Trophoblast cell (in vitro differentiated cells and primary cell): ENCODE data around the gene SPRYD7.
"Not testable (repeated sequence)": the region's sequence is repeated elsewhere in the genome, so short reads cannot be mapped to it uniquely, and the experiment has no call there.

Experiments
- DNase-seq, 2 donors: peaks; one replicate each; pipeline ENCODE4 v3.0.0-alpha.2; 2016
- H2AFZ ChIP-seq: 2 replicates; pipeline ENCODE4 v1.6.1; 2013; ENCODE audit warnings: low read length, moderate library complexity, mild to moderate bottlenecking; ENCODE audit not compliant: insufficient read depth, poor library complexity
- H2AK5ac ChIP-seq: 2 replicates; pipeline ENCODE4 v1.6.1; 2013; ENCODE audit warnings: mild to moderate bottlenecking, low read length
- H2BK120ac ChIP-seq: 2 replicates; pipeline ENCODE4 v1.6.1; 2013; ENCODE audit warnings: low read length, mild to moderate bottlenecking, moderate library complexity; ENCODE audit not compliant: insufficient read depth, poor library complexity
- H2BK12ac ChIP-seq: 2 replicates; pipeline ENCODE4 v1.6.1; 2013; ENCODE audit warnings: mild to moderate bottlenecking, low read length, moderate library complexity
- H2BK5ac ChIP-seq: 2 replicates; pipeline ENCODE4 v1.6.1; 2013; ENCODE audit warnings: low read length, low read depth, moderate library complexity, mild to moderate bottlenecking; ENCODE audit not compliant: poor library complexity
- H3K14ac ChIP-seq: 2 replicates; pipeline ENCODE4 v1.6.1; 2013; ENCODE audit warnings: mild to moderate bottlenecking, low read length
- H3K18ac ChIP-seq: 2 replicates; pipeline ENCODE4 v1.6.1; 2013; ENCODE audit warnings: mild to moderate bottlenecking, low read length
- H3K23ac ChIP-seq: 2 replicates; pipeline ENCODE4 v1.6.1; 2013; ENCODE audit warnings: low read length
- H3K27ac ChIP-seq: 2 replicates; pipeline ENCODE4 v1.5.1; 2013; ENCODE audit warnings: low read depth, mild to moderate bottlenecking, inconsistent platforms, low read length, moderate library complexity
- H3K27me3 ChIP-seq: 2 replicates; pipeline ENCODE4 v1.6.1; 2013; ENCODE audit warnings: inconsistent platforms, mild to moderate bottlenecking, low read length, moderate library complexity; ENCODE audit not compliant: insufficient read depth
- H3K36me3 ChIP-seq, 2 experiments: 1 replicate in 1 of 2; 2 replicates in 1 of 2; pipeline ENCODE4 v1.6.1; 2013; ENCODE audit warnings: low read length in 2 of 2, mild to moderate bottlenecking in 2 of 2, moderate library complexity in 1 of 2; ENCODE audit not compliant: insufficient read depth in 2 of 2, control insufficient read depth in 1 of 2
- H3K4ac ChIP-seq: 2 replicates; pipeline ENCODE4 v1.6.1; 2013; ENCODE audit warnings: low read depth, mild to moderate bottlenecking, low read length, moderate library complexity
- H3K4me1 ChIP-seq, 2 experiments: 1 replicate in 1 of 2; 2 replicates in 1 of 2; pipeline ENCODE4 v1.6.1; 2013; ENCODE audit warnings: low read length in 2 of 2, mild to moderate bottlenecking in 2 of 2, moderate library complexity in 1 of 2; ENCODE audit not compliant: insufficient read depth in 2 of 2, control insufficient read depth in 1 of 2
- H3K4me2 ChIP-seq: 2 replicates; pipeline ENCODE4 v1.6.1; 2013; ENCODE audit warnings: inconsistent platforms, mild to moderate bottlenecking, low read length, moderate library complexity
- H3K4me3 ChIP-seq: 2 replicates; pipeline ENCODE4 v1.5.1; 2013; ENCODE audit warnings: mild to moderate bottlenecking, low read depth, low read length, inconsistent platforms
- H3K79me1 ChIP-seq: one replicate; pipeline ENCODE4 v1.6.1; 2013; ENCODE audit warnings: low read length
- H3K79me2 ChIP-seq: 2 replicates; pipeline ENCODE4 v1.6.1; 2013; ENCODE audit warnings: low read length, mild to moderate bottlenecking; ENCODE audit not compliant: control insufficient read depth, insufficient read depth, poor library complexity
- H3K9ac ChIP-seq: 2 replicates; pipeline ENCODE4 v1.6.1; 2013; ENCODE audit warnings: mild to moderate bottlenecking, low read length
- H3K9me3 ChIP-seq: 2 replicates; pipeline ENCODE4 v1.6.1; 2013; ENCODE audit warnings: low read depth, mild to moderate bottlenecking, control low read depth, inconsistent platforms, low read length; ENCODE audit not compliant: insufficient read depth
- H4K12ac ChIP-seq: 2 replicates; pipeline ENCODE4 v1.6.1; 2013; ENCODE audit warnings: low read depth, mild to moderate bottlenecking, low read length, moderate library complexity
- H4K8ac ChIP-seq: 2 replicates; pipeline ENCODE4 v1.6.1; 2013; ENCODE audit warnings: low read depth, mild to moderate bottlenecking, low read length, moderate library complexity
- H4K91ac ChIP-seq: one replicate; pipeline ENCODE4 v1.6.1; 2013; ENCODE audit warnings: low read depth, mild to moderate bottlenecking, low read length, moderate library complexity
- WGBS: extraction: QIAGEN DNeasy Blood & Tissue Kit; methylation state at CpG from one replicate; pipeline ENCODE4 v1.1.7; 2013; ENCODE audit warnings: missing lambda C conversion rate; ENCODE audit not compliant: insufficient read length, insufficient coverage; ENCODE audit errors: extremely low coverage; 5-methylcytosine and 5-hydroxymethylcytosine counted together

Gene SPRYD7

DNA sequence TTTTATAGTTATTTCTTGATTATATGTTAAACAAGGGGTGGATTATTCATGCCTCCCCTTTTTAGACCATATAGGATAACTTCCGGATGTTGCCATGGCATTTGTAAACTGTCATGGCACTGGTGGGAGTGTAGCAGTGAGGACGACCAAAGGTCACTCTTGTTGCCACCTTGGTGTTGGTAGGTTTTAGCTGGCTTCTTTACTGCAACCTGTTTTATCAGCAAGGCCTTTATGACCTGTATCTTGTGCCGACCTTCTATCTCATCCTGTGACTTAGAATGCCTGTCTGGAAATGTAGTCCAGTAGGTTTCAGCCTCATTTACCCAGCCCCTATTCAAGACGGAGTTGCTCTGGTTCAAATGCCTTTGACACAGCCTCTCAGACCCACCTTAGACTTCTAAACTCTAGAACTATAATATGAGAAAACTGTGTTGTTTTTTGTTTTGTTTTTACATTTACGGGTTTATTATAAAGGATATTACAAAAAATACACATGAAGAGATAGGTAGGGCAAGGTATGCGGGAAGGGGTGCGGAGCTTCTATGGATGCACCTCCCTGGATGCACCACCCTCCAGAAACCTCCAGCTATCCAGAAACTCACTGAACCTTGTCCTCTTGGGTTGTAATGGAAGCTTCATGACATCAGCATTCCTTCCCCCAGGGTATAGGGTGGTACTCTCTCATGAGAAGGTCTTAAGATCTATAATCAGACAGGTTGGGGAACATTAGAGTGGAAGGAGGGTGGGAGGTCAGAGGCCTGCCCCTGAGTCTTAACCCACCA is 15.8 kb upstream of the SPRYD7 start:
- Histone ChIP-seq H3K36me3 (no peaks in the 10 kb centered on the region), H3K9ac (no peak overlapping the region), H2BK12ac (no peak overlapping the region), H3K18ac (no peak overlapping the region), H3K9me3 (no peaks in the 10 kb centered on the region), H3K4me1 (peaks cover 2% of the 10 kb centered on the region in 2 experiments), H3K4me3 (no peak overlapping the region), H3K79me2 (no peaks in the 10 kb centered on the region), H2AFZ (no peak overlapping the region), H3K14ac (no peak overlapping the region), H4K12ac (no peak overlapping the region), H2AK5ac (no peak overlapping the region), H4K91ac (peak overlapping the region; percentile 28), H3K23ac (no peak overlapping the region), H2BK120ac (no peak overlapping the region), H3K4me2 (no peak overlapping the region), H3K27ac (peak overlapping the region; percentile 54), H3K27me3 (no peaks in the 10 kb centered on the region), H3K4ac (no peak overlapping the region), H4K8ac (no peak overlapping the region), H3K79me1 (peaks cover 10% of the 10 kb centered on the region), H2BK5ac (peak overlapping the region; percentile 6)
- no CpG with 5 or more reads among the region's 7 CpGs for WGBS
- DNase-seq, result peak; percentile 32 to 50

DNA sequence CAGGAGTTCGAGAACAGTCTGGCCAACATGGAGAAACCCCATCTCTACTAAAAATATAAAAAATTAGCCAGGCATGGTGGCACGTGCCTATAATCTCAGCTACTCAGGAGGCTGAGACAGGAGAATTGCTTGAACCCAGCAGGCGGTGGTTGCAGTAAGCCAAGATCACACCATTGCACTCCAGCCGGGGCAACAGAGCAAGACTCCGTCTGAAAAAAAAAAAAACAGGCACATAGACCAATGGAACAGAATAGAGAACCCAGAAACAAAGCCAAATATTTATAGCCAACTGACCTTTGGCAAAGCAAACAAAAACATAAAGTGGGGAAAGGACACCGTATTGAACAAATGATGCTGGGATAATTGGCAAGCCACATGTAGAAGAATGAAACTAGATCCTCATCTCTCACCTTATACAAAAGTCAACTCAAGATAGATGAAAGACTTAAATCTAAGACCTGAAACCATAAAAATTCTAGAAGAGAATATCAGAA is 12.7 kb upstream of the SPRYD7 start:
- not testable (repeated sequence) for H4K12ac ChIP-seq, H3K79me2 ChIP-seq, H3K23ac ChIP-seq, H3K27ac ChIP-seq, H3K14ac ChIP-seq, H3K79me1 ChIP-seq, H3K4me3 ChIP-seq, H4K91ac ChIP-seq, H3K36me3 ChIP-seq, H3K4me2 ChIP-seq, H3K27me3 ChIP-seq, DNase-seq, H3K4ac ChIP-seq, H2BK5ac ChIP-seq, H3K9me3 ChIP-seq, H2BK120ac ChIP-seq, H3K9ac ChIP-seq, H3K18ac ChIP-seq, H3K4me1 ChIP-seq, H4K8ac ChIP-seq, H2AFZ ChIP-seq, H2BK12ac ChIP-seq, H2AK5ac ChIP-seq
- WGBS, result no CpG with 5 or more reads among the region's 6 CpGs

DNA sequence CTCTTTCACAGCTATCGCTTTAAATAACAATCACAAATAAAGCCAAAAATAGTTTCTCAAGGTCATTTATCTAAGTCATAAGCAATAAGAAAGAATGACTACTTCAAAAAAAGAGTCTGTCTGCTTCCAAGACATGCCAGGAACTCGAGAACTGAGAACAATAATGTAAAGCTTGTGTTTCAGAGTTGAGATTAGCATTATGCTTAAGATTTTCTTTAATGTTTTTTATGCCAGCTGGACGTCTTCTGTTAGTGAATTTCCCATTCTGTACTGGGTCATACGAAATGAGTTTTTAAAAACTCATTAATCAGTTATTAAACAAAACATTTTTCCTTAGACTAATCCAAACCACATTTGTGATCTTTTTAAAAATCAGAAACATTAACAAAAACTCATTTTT is 3.2 kb upstream of the SPRYD7 start:
- no peak overlapping the region for H2AFZ ChIP-seq
- no peak overlapping the region for H3K4ac ChIP-seq
- H2BK12ac ChIP-seq, result no peak overlapping the region
- no peaks in the 10 kb centered on the region for H3K27me3 ChIP-seq
- no peaks in the 10 kb centered on the region for H3K4me1 ChIP-seq
- H3K4me2 ChIP-seq, result no peak overlapping the region
- no peak overlapping the region for H4K91ac ChIP-seq
- no peaks in the 10 kb centered on the region for H3K36me3 ChIP-seq
- DNase-seq, result no peak
- no peak overlapping the region for H2BK5ac ChIP-seq
- H3K18ac ChIP-seq, result no peak overlapping the region
- H3K27ac ChIP-seq, result no peak overlapping the region
- no peak overlapping the region for H3K23ac ChIP-seq
- H3K9ac ChIP-seq, result no peak overlapping the region
- H3K9me3 ChIP-seq, result no peaks in the 10 kb centered on the region
- peaks cover 5% of the 10 kb centered on the region for H3K79me1 ChIP-seq
- no peak overlapping the region for H2AK5ac ChIP-seq
- H3K4me3 ChIP-seq, result no peak overlapping the region
- no peak overlapping the region for H4K8ac ChIP-seq
- no CpG with 5 or more reads among the region's 4 CpGs for WGBS
- H2BK120ac ChIP-seq, result no peak overlapping the region
- H3K79me2 ChIP-seq, result peaks cover 3% of the 10 kb centered on the region
- H4K12ac ChIP-seq, result no peak overlapping the region
- H3K14ac ChIP-seq, result no peak overlapping the region

DNA sequence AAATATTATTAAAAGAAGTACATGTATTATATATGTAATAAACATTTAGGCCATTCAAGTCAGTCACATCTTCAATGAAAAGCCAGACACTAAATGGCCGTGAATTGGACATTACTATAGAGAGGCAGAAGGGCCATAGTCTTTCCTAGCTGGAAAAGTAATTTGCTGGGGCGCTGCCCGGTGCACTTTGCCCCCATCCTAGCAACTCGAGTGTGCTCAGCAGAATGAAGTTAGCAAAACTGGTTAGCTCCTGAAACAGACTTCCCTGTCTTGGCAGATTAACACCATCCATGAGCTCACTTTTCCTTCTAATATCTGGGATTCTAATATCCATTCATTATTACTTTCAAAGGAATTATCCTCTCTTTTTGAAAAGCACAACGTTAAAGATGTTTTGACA is 2.8 kb upstream of the SPRYD7 start:
- WGBS, result no CpG with 5 or more reads among the region's 5 CpGs
- peaks cover 3% of the 10 kb centered on the region for H3K79me2 ChIP-seq
- H4K12ac ChIP-seq, result no peak overlapping the region

More for the DNA sequence above, 2.8 kb upstream of the SPRYD7 start:
- Histone ChIP-seq H3K9me3 (no peaks in the 10 kb centered on the region), H3K4me2 (no peak overlapping the region), H3K23ac (no peak overlapping the region), H2BK120ac (no peak overlapping the region), H3K27ac (no peak overlapping the region), H3K27me3 (no peaks in the 10 kb centered on the region), H3K9ac (no peak overlapping the region), H3K79me1 (peaks cover 5% of the 10 kb centered on the region), H3K4ac (no peak overlapping the region), H2BK12ac (no peak overlapping the region), H4K91ac (no peak overlapping the region), H3K18ac (no peak overlapping the region), H2AFZ (no peak overlapping the region), H2AK5ac (no peak overlapping the region), H2BK5ac (no peak overlapping the region), H3K4me1 (no peaks in the 10 kb centered on the region), H3K14ac (no peak overlapping the region), H4K8ac (no peak overlapping the region), H3K36me3 (no peaks in the 10 kb centered on the region), H3K4me3 (no peak overlapping the region)
- DNase-seq, result no peak
